GM21528 (cell line): ENCODE data around the gene SH3PXD2A.

Source experiments
- ATAC-seq: cut with Tn5 transposase; IDR thresholded peaks from one replicate; pipeline ENCODE4 v1.9.1; 2021; ENCODE audit warnings: mild to moderate bottlenecking, moderate library complexity; ENCODE audit not compliant: unreplicated experiment, low FRiP score

The SH3PXD2A gene

GRCh38 chr10:103660364-103661197 is 194.8 kb downstream of the SH3PXD2A start:
- peak; percentile 18 for ATAC-seq

GRCh38 chr10:103659674-103660363 is 195.6 kb downstream of the SH3PXD2A start:
- peak; percentile 85 for ATAC-seq

GRCh38 chr10:103658049-103658577 is 197.3 kb downstream of the SH3PXD2A start:
- no peak for ATAC-seq

GRCh38 chr10:103657061-103657591 is 198.2 kb downstream of the SH3PXD2A start:
- ATAC-seq = no peak

- ATAC-seq = no peak
Measured at GRCh38 chr10:103654925-103655324, 200.5 kb downstream of the SH3PXD2A start.

- no peak for ATAC-seq
Measured at GRCh38 chr10:103653581-103654037, 201.8 kb downstream of the SH3PXD2A start.

GRCh38 chr10:103652599-103653281 is 202.6 kb downstream of the SH3PXD2A start:
- ATAC-seq = no peak

- ATAC-seq = no peak
Measured at GRCh38 chr10:103651783-103652476, 203.4 kb downstream of the SH3PXD2A start.

GRCh38 chr10:103651333-103651732 is 204.0 kb downstream of the SH3PXD2A start:
- ATAC-seq = no peak

GRCh38 chr10:103649654-103650423 is 205.5 kb downstream of the SH3PXD2A start:
- ATAC-seq = no peak

- no peak for ATAC-seq
Measured at GRCh38 chr10:103648636-103649532, 206.5 kb downstream of the SH3PXD2A start.

- ATAC-seq = no peak
Measured at GRCh38 chr10:103648251-103648635, 207.1 kb downstream of the SH3PXD2A start.

GRCh38 chr10:103646304-103646703 is 209.1 kb downstream of the SH3PXD2A start:
- ATAC-seq = no peak

GRCh38 chr10:103645141-103646054 is 210.0 kb downstream of the SH3PXD2A start:
- no peak for ATAC-seq

- no peak for ATAC-seq
Measured at GRCh38 chr10:103643381-103643780, 212.0 kb downstream of the SH3PXD2A start.

- ATAC-seq = no peak
Measured at GRCh38 chr10:103641326-103641725, 214.1 kb downstream of the SH3PXD2A start.

- no peak for ATAC-seq
Measured at GRCh38 chr10:103640436-103641181, 214.8 kb downstream of the SH3PXD2A start.
